Upper lobe of right lung (tissue), 1 donor: Measurements from ENCODE around the gene USP49. TPM values are rescaled to one million over a fixed set of nuclear protein-coding genes. Genes with fewer than 3 reads are reported as not detected.

ENCODE experiments used
- ATAC-seq: fragments of 200-7000 bp; cut with Tn5 transposase; one replicate; pipeline ENCODE4 v1.9.1; 2020; ENCODE audit warnings: mild to moderate bottlenecking, moderate library complexity
- DNase-seq: peaks from one replicate; pipeline ENCODE4 v3.0.0-alpha.2; 2020
- H3K27ac ChIP-seq: fragments of 200-600 bp; one replicate; pipeline ENCODE4 v1.8.0; 2022
- H3K27me3 ChIP-seq: fragments of 200-600 bp; one replicate; pipeline ENCODE4 v1.8.0; 2022; ENCODE audit warnings: mild to moderate bottlenecking
- H3K36me3 ChIP-seq: fragments of 200-600 bp; one replicate; pipeline ENCODE4 v1.8.0; 2022
- H3K4me1 ChIP-seq: fragments of 200-600 bp; one replicate; pipeline ENCODE4 v1.8.0; 2022
- H3K4me3 ChIP-seq: fragments of 200-600 bp; one replicate; pipeline ENCODE4 v1.8.0; 2022; ENCODE audit warnings: mild to moderate bottlenecking
- H3K9me3 ChIP-seq: fragments of 200-600 bp; one replicate; pipeline ENCODE4 v1.8.0; 2022
- intact Hi-C: fragments of 100-400 bp; cut with DNase I; formaldehyde crosslinking; loops from one replicate; pipeline ENCODE4 v1.11.0; 2022
- total RNA-seq: library from RNA; stranded (reverse); fragmentation: NEBNext Ultra II Directional; extraction: Animal tissue kit (Norgen Biotek cat#: 25700); gene quantifications from one replicate; pipeline ENCODE4 v1.2.1, GENCODE V29; 2021
- TF ChIP-seq, protein P1 (sequence below): fragments of 200-600 bp; IDR thresholded peaks from one replicate; pipeline ENCODE4 v1.8.0; 2022; ENCODE audit warnings: antibody characterized with exemption
- donor health status: DM: no; HTN: yes; CAD: no; lungs with severe emphysema.

USP49 gene
- total RNA-seq, 1 donor from 2014 or later = 2.7 TPM

DNA sequence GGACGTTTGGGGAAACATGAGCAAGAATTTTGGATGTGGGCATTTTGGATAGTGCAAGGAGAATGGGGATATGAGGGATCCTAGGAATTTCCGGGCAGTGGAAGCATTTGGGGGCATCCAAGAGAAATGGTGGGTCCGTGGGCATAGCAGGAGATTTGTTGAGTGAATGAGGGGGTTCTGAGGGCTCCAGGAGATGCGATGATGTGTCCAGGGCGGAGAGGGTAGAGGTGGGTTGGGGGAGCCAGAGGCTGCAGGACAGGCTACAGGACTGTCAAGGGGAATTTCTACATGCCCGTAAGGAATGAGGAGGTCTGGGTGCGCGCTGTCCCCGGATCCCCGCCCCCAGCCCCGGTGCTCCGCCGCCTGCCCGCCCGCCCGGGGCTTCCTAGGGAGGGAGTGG lies 115.8 kb downstream of the USP49 start:
- peaks cover 23% of the 10 kb centered on the region for H3K36me3 ChIP-seq
- peak overlapping the region; percentile 68 for H3K27ac ChIP-seq
- peaks cover 30% of the 10 kb centered on the region for H3K4me1 ChIP-seq
- TF ChIP-seq, protein P1, sequence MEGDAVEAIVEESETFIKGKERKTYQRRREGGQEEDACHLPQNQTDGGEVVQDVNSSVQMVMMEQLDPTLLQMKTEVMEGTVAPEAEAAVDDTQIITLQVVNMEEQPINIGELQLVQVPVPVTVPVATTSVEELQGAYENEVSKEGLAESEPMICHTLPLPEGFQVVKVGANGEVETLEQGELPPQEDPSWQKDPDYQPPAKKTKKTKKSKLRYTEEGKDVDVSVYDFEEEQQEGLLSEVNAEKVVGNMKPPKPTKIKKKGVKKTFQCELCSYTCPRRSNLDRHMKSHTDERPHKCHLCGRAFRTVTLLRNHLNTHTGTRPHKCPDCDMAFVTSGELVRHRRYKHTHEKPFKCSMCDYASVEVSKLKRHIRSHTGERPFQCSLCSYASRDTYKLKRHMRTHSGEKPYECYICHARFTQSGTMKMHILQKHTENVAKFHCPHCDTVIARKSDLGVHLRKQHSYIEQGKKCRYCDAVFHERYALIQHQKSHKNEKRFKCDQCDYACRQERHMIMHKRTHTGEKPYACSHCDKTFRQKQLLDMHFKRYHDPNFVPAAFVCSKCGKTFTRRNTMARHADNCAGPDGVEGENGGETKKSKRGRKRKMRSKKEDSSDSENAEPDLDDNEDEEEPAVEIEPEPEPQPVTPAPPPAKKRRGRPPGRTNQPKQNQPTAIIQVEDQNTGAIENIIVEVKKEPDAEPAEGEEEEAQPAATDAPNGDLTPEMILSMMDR = no peak
- no peaks in the 10 kb centered on the region for H3K27me3 ChIP-seq
- peak overlapping the region; percentile 66 for H3K4me3 ChIP-seq
- H3K9me3 ChIP-seq = no peaks in the 10 kb centered on the region
- no peak for ATAC-seq
- intact Hi-C loops = no loop called here
- no peak for DNase-seq

DNA sequence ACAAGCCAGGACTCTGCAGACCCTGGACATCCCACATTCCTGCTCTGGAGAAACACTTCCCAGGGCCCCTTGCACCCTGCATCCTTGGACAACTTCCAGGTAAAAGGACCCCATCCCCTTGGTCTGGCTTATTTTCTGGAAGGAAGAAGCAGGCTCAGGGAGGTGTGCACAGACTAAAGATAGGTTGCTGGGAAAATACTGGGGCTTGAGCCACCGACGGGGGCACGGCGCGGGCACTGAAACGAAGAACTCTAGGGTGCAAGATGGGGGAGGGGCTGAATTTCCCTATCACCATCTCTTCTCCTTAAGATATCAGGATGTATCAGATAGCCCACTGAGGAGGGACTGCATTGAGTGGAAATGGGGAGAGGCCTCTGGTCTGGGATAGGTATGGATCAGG lies 116.3 kb downstream of the USP49 start:
- peaks cover 25% of the 10 kb centered on the region for H3K36me3 ChIP-seq
- DNase-seq (no peak), ATAC-seq (no peak)
- no peaks in the 10 kb centered on the region for H3K9me3 ChIP-seq
- intact Hi-C loops = no loop called here
- H3K27me3 ChIP-seq = no peaks in the 10 kb centered on the region
- H3K4me1 ChIP-seq = peaks cover 25% of the 10 kb centered on the region
- H3K4me3 ChIP-seq = peak overlapping the region; percentile 66
- TF ChIP-seq, protein P1 = no peak
- H3K27ac ChIP-seq = no peak overlapping the region

DNA sequence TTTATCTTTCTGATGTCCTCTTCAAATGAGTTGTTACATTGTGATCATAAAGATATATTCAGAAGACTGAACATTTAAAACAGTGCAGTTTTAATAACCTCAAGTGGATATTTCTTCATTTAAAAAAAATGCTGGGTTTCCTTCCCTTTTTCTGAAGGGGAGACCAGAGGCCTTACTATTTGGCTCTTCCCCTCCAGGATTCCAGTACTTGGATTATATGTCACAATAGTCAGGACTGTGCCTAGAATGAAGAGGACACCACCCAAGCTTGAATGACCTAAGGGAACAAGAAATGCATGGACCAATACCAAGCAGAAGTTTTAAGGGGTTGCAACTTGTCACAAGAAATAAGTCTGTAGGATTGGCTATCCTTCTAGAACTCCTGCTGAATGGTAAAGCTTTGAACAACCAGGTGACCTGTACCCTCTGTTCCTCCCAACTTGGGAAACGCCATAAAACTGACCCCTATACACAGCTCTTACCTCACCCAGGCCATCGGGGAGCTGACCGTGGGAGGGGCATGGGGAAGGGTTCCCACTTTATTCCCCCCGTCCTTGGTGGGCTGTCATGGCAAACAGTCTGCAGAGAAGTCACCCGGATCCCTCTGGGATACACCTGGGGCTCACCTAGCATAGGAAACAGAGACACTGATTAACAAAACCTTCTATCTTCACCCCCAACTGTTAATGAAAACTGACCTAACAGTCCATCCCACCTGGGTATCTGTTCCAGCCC lies 117.5 kb downstream of the USP49 start:
- Histone ChIP-seq H3K9me3 (no peaks in the 10 kb centered on the region), H3K27me3 (no peaks in the 10 kb centered on the region), H3K4me3 (no peak overlapping the region), H3K4me1 (peaks cover 19% of the 10 kb centered on the region), H3K36me3 (peaks cover 37% of the 10 kb centered on the region), H3K27ac (no peak overlapping the region)
- ATAC-seq (no peak), DNase-seq (no peak)
- intact Hi-C loops = no loop called here
- TF ChIP-seq, protein P1 = no peak

DNA sequence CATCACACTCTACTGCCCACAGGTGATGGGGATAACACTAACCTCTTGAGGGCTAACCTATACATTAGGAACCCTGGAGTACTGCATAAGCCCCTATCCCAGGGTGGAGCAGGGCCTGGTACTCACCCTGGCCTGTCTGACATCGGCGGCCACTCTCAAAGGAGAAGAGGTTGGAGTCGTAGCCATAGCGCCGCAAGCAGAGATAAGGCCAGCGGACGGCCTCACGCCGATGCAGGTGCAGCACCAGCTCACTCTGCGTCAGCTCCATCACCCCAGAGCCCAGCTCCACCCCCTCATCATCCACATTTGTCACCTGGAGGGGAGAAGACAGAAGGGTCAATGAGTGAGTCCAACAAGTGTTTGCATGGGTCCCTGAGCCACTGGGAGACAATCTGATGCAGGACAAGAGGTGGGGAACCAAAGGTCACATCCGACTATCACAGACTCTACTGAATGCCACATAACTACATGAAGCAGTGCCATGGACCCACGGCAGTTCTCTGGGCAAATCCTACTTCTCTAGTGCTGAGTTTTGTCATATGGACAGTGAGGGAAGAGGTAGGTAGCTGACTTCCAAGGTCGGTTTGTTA lies 119.8 kb downstream of the USP49 start:
- Histone ChIP-seq H3K36me3 (peaks cover 59% of the 10 kb centered on the region), H3K4me3 (no peak overlapping the region), H3K27me3 (no peaks in the 10 kb centered on the region), H3K9me3 (no peaks in the 10 kb centered on the region), H3K27ac (no peak overlapping the region), H3K4me1 (peaks cover 9% of the 10 kb centered on the region)
- DNase-seq = no peak
- intact Hi-C loops = no loop called here
- ATAC-seq = no peak
- TF ChIP-seq, protein P1 = no peak

DNA sequence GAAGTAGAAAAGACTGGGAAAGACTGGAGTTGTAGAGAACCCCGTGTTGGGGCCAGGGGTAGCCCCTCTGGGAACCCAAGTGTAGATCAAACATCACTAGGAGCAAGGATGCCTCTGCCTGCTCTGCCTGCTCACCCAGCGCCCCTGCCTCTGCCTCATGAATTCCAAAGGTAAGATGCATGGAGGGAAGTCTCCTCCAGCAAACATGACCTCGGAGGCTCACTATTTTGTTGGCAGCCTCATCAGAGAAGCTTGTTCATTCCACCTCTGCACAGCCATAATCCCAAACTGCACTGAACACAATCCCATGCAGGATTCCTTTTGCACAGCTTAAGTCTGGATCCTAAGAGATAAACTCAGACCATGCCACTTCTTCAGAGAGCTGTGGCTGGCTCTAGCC lies 120.3 kb downstream of the USP49 start:
- H3K4me1 ChIP-seq = peaks cover 9% of the 10 kb centered on the region
- H3K27me3 ChIP-seq = no peaks in the 10 kb centered on the region
- H3K36me3 ChIP-seq = peaks cover 61% of the 10 kb centered on the region
- intact Hi-C loops = no loop called here
- no peak overlapping the region for H3K4me3 ChIP-seq
- H3K27ac ChIP-seq = no peak overlapping the region
- H3K9me3 ChIP-seq = no peaks in the 10 kb centered on the region
- TF ChIP-seq, protein P1 = no peak
- ATAC-seq (no peak), DNase-seq (no peak)
